Tibial nerve (tissue), 4 donors: ENCODE data around the gene SEC62. TPM values are rescaled to one million over a fixed set of nuclear protein-coding genes. Genes with fewer than 3 reads are reported as not detected.

Experiments
- DNase-seq, 2 donors: peaks; one replicate each; pipeline ENCODE4 v3.0.0-alpha.2; 2019; ENCODE audit warnings: low spot score in 2 of 2
- H3K27ac ChIP-seq, 4 donors: fragments of 200-600 bp; sonication (generic) in 3 of 4; one replicate each; pipeline ENCODE4 v1.5.1; 2017 to 2019; ENCODE audit warnings: mild to moderate bottlenecking in 1 of 4
- H3K27me3 ChIP-seq, 2 donors: fragments of 200-600 bp; sonication (generic) in 1 of 2; one replicate each; pipeline versions ENCODE4 v1.5.1 to v1.6.0; 2017 to 2019
- H3K36me3 ChIP-seq, 3 donors: fragments of 200-600 bp; sonication (generic); one replicate each; pipeline ENCODE4 v1.5.1; 2018 to 2019
- H3K4me1 ChIP-seq, 4 donors: fragments of 200-600 bp; sonication (generic) in 3 of 4; one replicate each; pipeline ENCODE4 v1.5.1; 2017 to 2019
- H3K4me3 ChIP-seq, 4 donors: fragments of 200-600 bp; sonication (generic) in 3 of 4; one replicate each; pipeline ENCODE4 v1.5.1; 2017 to 2019; ENCODE audit warnings: mild to moderate bottlenecking in 1 of 4, moderate library complexity in 1 of 4
- H3K9me3 ChIP-seq, 4 donors: fragments of 200-600 bp; sonication (generic) in 3 of 4; one replicate each; pipeline ENCODE4 v1.5.1; 2017 to 2019
- EP300 ChIP-seq, 2 donors: sonication (generic); formaldehyde crosslinking; IDR thresholded peaks; one replicate each; pipeline ENCODE4 v1.6.1; 2017; ENCODE audit warnings: antibody characterized with exemption in 2 of 2, mild to moderate bottlenecking in 1 of 2
- POLR2A ChIP-seq, 2 donors: fragments of 450-650 bp; IDR thresholded peaks; one replicate each; pipeline ENCODE4 v1.6.1; 2017; ENCODE audit warnings: antibody characterized with exemption in 2 of 2, mild to moderate bottlenecking in 2 of 2, moderate library complexity in 2 of 2
- WGBS, 2 donors: methylation state at CpG; one replicate each; pipeline ENCODE4 v1.1.5; 2018; 5-methylcytosine and 5-hydroxymethylcytosine counted together
- total RNA-seq, 4 donors: library from RNA; depleted of rRNA; stranded (reverse); fragments of >200 nt; gene quantifications; one replicate each; pipeline ENCODE4 v1.1.0, GENCODE V29; 2016
- TF ChIP-seq, protein P1 (sequence below), 5 experiments: fragments of 200-600 bp in 3 of 5; fragments of 450-650 bp in 2 of 5; sonication (generic) in 3 of 5; IDR thresholded peaks; one replicate each; pipeline ENCODE4 v1.5.1; 2016 to 2019; ENCODE audit warnings: antibody characterized with exemption in 5 of 5, mild to moderate bottlenecking in 3 of 5, moderate library complexity in 2 of 5

Gene SEC62
- total RNA-seq, 4 donors from 2014 or later: 36.0 to 53.3 (median 45.7) TPM

DNA sequence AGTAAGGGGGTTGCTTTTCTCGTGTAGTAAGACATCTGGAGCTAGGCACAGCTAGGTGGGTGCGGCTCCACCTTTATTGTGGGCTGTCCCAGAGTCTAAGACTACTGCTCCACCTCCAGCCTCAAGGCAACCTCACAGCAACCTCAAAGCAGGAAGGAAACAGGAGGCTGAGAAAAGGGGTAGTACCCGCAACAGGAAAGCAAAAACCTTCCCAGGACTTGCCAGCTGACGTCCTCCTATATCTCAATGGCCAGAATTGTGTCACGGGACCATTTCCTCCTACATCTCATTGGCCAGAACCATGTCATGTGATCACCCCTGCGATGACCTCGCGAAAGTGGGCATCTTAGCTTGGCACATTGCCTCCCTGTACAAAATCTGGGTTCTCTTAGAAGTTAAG is 66.9 kb downstream of the SEC62 start:
- no peaks in the 10 kb centered on the region for H3K9me3 ChIP-seq
- H3K27ac ChIP-seq: no peak overlapping the region
- no peaks in the 10 kb centered on the region for H3K36me3 ChIP-seq
- no peak for DNase-seq
- peaks cover 0 to 12% (median 6%) of the 10 kb centered on the region in 4 donors for H3K4me1 ChIP-seq
- 70 to 79% methylated on average over 8 of the region's 8 CpGs for WGBS, 2 donors
- no peak overlapping the region for H3K4me3 ChIP-seq
- H3K27me3 ChIP-seq: peaks cover 0 to 32% of the 10 kb centered on the region in 2 donors
- TF ChIP-seq POLR2A (IDR thresholded peaks at IDR 0.05) (no peak), EP300 (IDR thresholded peaks at IDR 0.05) (no peak)
- TF ChIP-seq, protein P1, sequence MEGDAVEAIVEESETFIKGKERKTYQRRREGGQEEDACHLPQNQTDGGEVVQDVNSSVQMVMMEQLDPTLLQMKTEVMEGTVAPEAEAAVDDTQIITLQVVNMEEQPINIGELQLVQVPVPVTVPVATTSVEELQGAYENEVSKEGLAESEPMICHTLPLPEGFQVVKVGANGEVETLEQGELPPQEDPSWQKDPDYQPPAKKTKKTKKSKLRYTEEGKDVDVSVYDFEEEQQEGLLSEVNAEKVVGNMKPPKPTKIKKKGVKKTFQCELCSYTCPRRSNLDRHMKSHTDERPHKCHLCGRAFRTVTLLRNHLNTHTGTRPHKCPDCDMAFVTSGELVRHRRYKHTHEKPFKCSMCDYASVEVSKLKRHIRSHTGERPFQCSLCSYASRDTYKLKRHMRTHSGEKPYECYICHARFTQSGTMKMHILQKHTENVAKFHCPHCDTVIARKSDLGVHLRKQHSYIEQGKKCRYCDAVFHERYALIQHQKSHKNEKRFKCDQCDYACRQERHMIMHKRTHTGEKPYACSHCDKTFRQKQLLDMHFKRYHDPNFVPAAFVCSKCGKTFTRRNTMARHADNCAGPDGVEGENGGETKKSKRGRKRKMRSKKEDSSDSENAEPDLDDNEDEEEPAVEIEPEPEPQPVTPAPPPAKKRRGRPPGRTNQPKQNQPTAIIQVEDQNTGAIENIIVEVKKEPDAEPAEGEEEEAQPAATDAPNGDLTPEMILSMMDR (IDR thresholded peaks at IDR 0.05): no peak

DNA sequence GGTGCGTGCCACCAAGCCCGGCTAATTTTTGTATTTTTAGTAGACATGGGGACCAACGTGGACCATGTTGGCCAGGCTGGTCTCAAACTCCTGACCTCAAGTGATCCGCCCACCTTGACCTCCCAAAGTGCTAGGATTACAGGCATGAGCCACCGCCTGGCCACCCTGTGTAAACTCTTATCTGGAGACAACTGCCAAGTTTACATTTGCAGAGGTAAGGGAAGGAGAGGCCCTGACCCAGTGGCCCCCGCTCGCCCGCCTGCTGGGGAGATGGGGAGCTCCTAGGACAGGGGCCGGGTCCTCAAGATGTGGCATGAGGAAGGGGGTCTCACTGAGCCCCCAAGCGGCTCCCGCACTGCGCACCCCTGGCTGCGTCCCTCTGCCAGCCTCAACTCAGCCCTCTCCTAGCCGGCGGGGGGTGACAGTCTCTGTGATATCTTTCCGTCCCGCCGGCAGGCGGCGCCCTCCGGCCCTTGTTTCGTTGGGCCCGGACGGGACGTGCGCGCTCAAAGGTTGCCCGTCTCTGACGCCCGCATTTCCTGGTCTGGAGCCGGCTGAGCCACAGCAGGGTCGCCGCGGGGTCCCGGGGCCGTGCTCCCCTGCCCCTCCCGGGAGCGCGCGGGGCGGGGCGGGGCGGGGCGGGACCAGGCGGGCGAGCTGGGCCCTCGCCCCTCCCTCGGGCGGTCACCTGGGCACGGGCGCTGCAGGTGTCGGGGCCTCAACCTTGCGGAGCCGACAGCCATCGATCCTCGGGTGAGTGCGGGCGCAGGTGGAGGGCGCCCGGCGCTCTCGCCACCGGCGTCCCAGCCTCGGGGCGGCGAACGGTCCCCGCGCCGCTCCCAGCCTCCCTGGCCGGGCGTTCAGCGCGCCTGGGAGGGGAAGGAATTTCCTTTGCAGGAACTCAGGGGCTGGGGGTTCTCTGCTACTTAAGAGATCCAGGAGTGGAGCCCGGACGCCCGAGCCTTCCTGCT is 71.1 kb downstream of the SEC62 start, which contains the start of gene GPR160:
Gene GPR160 (plus strand): TSS at position 533 of the 971 bp plus-strand sequence. CDS start 45,978 bp downstream, outside the sequence.
- Histone ChIP-seq H3K4me1 (peaks cover 0 to 26% (median 9%) of the 10 kb centered on the region in 4 donors), H3K36me3 (no peaks in the 10 kb centered on the region), H3K4me3 (peak within 1 kb of the TSS; percentile 28 to 62 (median 46)), H3K27me3 (peaks cover 0 to 73% of the 10 kb centered on the region in 2 donors), H3K9me3 (no peaks in the 10 kb centered on the region), H3K27ac (peak within 1 kb of the TSS in 1 of 4 donors; percentile 41)
- WGBS, 2 donors: 11 to 16% methylated on average over 20 to 35 of the region's 78 CpGs
- TF ChIP-seq EP300 (IDR thresholded peaks at IDR 0.05) (no peak), POLR2A (IDR thresholded peaks at IDR 0.05) (no peak)
- TF ChIP-seq, protein P1 (IDR thresholded peaks at IDR 0.05): peak; percentile 38 to 82 (median 62)
- DNase-seq: peak; percentile 23 to 26

DNA sequence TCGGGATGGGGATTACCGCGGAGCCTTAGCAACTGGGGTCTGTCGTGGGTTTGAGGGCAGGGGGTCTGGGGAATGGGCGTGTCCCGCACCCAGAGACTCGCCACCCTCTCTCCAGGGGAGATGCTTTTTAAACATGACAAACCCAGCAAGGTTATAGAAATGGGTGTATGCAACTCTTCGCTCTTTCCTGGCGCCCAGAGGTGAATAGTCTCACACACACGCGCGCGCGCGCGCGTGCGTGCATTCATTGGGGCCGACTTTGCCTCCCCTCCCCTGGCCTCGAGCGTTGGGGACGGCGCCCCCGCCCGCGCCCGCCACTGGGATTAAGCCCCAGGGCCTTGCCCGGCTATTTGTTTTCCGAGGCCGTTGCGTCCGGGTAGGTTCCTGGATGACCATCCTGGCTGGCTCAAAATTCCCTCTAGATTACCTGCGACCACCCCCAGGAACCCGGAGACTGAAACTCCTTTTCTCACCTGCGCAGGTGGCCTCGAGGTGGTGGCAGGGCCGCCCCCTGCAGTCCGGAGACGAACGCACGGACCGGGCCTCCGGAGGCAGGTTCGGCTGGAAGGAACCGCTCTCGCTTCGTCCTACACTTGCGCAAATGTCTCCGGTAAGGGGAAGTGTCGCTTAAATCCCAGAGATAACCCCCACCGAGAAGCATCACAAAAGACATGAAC is 72.0 kb downstream of the SEC62 start:
- Histone ChIP-seq H3K36me3 (no peaks in the 10 kb centered on the region), H3K9me3 (no peaks in the 10 kb centered on the region), H3K4me1 (peaks cover 0 to 26% (median 9%) of the 10 kb centered on the region in 4 donors), H3K4me3 (peak overlapping the region; percentile 28 to 62 (median 46)), H3K27me3 (peaks cover 0 to 81% of the 10 kb centered on the region in 2 donors), H3K27ac (peak overlapping the region in 1 of 4 donors; percentile 41)
- no peak for DNase-seq
- TF ChIP-seq, protein P1 (IDR thresholded peaks at IDR 0.05): no peak
- TF ChIP-seq EP300 (IDR thresholded peaks at IDR 0.05): no peak
- no peak for TF ChIP-seq POLR2A (IDR thresholded peaks at IDR 0.05)
- 6 to 17% methylated on average over 30 to 49 of the region's 51 CpGs for WGBS, 2 donors

DNA sequence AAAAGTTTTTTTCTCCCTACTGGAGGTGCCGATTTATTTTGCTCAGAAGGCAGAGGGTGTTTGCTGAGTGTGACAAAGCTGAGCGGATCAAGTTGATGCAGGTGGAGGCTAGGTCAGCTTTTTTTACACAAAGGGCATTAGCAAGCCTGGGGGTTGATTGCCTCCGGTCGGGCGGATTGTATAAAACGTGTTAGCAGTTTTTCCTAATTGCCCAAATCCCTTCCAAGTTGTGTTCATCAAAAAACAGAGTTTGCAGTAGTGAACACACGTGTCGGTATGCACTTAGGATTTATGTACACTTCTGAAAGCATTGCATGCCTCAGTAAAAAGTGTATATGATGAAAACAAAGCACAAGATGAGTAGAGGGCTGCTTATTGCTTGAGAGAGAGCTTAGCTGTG is 73.8 kb downstream of the SEC62 start:
- H3K4me3 ChIP-seq: no peak overlapping the region
- peaks cover 0 to 82% of the 10 kb centered on the region in 2 donors for H3K27me3 ChIP-seq
- H3K4me1 ChIP-seq: peaks cover 0 to 26% (median 9%) of the 10 kb centered on the region in 4 donors
- H3K27ac ChIP-seq: no peak overlapping the region
- 18 to 28% methylated on average over 8 of the region's 8 CpGs for WGBS, 2 donors
- no peak for DNase-seq
- H3K36me3 ChIP-seq: no peaks in the 10 kb centered on the region
- H3K9me3 ChIP-seq: no peaks in the 10 kb centered on the region
- TF ChIP-seq POLR2A (IDR thresholded peaks at IDR 0.05) (no peak), EP300 (IDR thresholded peaks at IDR 0.05) (no peak)

DNA sequence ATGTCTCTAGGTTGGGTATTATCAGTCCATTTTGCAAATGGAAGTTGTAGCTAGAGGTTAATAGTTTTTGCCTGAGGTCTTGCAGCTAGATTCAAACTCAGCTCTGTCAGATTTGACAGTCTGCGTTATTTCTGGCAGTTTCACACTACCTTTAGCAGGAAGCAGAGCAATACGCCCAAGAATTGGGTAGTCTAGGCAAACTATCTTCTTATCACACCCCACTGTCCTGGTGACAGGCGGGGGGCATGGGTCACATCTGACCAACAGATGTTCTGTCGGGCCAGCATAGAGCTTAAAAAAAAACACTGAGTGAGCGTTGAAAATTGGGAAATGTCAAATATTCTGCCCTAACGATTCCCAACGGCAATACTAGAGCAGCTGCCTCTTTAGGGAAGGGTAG is 76.9 kb downstream of the SEC62 start:
- H3K36me3 ChIP-seq: no peaks in the 10 kb centered on the region
- H3K27ac ChIP-seq: no peak overlapping the region
- peaks cover 0 to 52% of the 10 kb centered on the region in 2 donors for H3K27me3 ChIP-seq
- no peak overlapping the region for H3K4me3 ChIP-seq
- H3K4me1 ChIP-seq: peaks cover 0 to 14% (median 3%) of the 10 kb centered on the region in 4 donors
- TF ChIP-seq POLR2A (IDR thresholded peaks at IDR 0.05): no peak
- no peak for TF ChIP-seq EP300 (IDR thresholded peaks at IDR 0.05)
- TF ChIP-seq, protein P1 (IDR thresholded peaks at IDR 0.05): no peak
- DNase-seq: no peak
- no peaks in the 10 kb centered on the region for H3K9me3 ChIP-seq
- 57 to 61% methylated on average over 7 of the region's 7 CpGs for WGBS, 2 donors
